ENCODE results near the gene TIMM50.
"Not testable (repeated sequence)": the region's sequence is repeated elsewhere in the genome, so short reads cannot be mapped to it uniquely, and the experiment has no call there.

TIMM50 gene

DNA sequence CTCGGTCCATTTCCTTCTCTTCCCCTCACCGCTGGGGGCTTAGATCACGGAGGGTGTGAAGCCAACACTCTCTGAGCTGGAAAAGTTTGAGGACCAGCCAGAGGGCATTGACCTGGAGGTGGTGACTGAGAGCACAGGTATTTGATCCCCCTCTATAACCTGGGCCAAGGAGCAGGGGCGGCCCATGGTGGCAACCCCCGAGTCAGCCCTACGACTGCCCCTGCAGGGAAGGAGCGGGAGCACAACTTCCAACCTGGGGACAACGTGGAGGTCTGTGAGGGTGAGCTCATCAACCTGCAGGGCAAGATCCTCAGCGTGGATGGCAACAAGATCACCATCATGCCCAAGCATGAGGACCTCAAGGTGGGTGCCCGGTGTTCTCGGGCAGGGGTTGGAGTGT, 11.6 kb upstream of the TIMM50 start:
- FAIRE-seq: no peak

DNA sequence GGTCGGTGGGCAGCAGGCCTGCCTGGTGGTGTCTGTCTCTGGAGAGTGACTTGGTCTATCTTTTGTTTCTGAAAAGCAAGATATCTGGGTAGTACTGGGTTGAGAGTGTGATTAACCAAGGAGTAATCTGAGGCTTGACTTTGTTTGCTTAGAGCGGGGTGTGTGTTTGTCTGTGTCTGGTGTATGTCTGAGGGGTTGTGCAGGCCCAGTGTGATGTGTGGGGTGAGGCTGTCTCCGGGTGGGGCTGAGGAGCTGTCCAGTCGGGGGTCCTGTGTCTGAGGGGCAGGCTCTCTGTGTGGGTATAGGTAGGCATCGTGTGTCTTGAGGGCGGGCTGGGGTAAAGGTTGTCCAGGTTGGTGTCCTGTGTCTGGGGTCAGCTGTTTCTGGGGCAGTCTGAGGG, 11.1 kb upstream of the TIMM50 start:
- no peak for FAIRE-seq
- no peak for DNase-seq (ENCODE audit: low spot score)

More for the DNA sequence above, 11.6 kb upstream of the TIMM50 start:
- DNase-seq (ENCODE audit: low spot score): no peak

DNA sequence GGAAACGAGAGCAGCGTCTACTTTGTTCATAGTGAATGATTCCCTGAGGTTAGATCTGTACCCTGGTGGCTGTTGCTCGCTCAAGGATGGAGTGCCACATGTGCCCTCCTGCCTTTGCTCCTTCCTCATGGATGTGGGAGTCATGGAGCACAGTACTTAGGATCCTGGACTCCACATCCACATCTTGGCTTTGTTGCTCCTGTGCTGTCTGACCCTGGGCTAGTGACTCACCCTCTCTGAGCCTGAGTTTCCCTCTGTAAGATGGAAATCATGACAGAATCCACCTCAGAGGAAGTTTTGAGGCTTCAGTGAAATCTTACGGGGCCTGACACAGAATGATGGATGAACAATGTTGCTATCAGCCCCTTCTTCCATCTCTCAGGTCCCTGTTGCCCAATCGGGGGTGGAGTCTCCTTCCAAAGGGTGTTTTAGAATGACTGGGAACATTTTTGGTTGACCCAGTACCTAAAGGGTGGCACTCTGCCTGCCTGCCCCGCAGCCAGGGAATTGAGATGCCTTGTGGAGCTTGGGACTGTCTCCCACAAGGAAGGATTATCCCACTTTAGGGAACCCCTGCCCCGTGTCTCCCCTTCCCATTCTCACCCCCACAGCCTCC, 9.8 kb upstream of the TIMM50 start:
- DNase-seq (ENCODE audit: low spot score) (no peak), FAIRE-seq (no peak)

DNA sequence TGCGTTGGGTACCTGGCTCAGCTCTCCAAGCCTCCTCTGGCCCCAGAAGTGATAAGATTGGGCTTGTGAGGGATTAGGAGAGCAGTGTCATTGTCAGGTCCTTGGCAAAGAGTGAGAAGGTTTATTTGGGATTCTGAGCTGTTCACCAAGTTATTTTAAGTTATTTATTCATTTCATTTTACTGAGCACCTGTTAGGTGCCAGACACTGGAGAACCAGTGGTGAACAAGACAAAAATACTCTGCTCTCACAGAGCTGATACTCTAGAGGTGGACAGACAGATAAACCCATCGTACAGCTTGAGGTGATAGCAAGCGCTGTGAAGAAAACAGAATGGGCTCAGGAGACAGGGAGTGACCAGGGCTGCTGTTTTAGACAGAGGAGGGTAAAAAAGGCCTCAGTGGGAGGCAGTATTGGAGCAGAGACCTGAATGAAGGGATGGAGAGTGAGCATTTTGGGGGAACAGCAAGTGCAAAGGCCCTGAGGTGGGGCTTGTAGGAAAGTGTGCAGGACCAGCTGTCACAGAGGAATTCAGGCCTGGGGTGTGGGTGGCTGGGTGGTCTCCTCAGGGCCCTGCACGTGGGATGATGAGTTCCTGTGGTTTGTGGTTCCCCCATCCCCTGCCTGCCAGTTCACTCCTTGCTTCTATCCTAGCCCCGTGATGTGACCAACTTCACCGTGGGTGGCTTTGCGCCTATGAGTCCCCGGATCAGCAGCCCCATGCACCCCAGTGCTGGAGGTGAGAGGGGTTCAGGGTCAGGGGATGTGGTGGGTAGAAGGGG, 8.7 kb upstream of the TIMM50 start:
- DNase-seq (ENCODE audit: low spot score) (no peak), FAIRE-seq (no peak)

DNA sequence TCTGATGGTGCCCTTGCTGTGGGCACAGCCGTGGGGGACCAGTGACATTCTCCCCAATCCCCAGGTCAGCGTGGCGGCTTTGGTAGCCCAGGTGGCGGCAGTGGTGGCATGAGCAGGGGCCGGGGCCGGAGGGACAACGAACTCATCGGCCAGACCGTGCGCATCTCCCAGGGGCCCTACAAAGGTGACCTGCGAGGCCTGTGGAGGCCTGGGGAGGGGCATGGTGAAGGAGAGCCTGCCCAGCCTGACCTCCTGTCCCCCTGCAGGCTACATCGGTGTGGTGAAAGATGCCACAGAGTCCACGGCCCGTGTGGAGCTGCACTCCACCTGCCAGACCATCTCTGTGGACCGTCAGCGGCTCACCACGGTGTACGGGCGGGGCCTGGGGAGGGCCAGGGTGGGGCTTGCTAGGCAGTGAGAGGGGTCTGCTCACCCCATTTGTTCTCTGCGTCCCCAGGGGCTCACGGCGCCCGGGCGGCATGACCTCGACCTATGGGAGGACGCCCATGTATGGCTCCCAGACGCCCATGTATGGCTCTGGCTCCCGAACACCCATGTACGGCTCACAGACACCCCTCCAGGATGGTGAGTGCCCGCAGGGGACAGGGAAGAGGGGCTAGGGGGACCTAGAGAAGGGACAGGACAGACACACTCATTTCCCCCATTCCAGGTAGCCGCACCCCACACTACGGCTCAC, 7.7 kb upstream of the TIMM50 start:
- no peak for DNase-seq (ENCODE audit: low spot score)
- FAIRE-seq: no peak

DNA sequence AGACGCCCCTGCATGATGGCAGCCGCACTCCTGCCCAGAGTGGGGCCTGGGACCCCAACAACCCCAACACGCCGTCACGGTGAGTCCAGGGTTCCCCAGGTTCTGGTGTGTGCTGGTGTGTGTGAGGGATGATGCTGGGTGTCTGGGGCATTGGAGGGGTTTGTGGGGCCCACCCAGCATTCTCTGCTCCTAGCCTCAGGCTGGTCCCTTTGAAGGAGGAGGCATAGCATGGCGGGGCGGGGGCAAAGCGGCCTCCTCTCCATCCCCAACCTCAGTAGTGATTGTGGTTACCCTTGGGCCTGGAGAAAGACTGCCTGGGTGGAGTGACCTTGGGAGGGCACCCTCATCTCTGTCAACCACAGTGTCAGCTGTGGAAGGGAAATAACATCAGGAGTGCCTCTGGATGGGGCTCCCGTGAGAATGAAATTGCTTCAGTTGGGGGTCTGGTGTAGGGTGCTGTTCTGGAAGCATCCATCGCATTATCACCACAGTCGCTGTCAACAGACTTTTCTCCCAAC, 7.1 kb upstream of the TIMM50 start:
- no peak for DNase-seq (ENCODE audit: low spot score)
- no peak for FAIRE-seq

DNA sequence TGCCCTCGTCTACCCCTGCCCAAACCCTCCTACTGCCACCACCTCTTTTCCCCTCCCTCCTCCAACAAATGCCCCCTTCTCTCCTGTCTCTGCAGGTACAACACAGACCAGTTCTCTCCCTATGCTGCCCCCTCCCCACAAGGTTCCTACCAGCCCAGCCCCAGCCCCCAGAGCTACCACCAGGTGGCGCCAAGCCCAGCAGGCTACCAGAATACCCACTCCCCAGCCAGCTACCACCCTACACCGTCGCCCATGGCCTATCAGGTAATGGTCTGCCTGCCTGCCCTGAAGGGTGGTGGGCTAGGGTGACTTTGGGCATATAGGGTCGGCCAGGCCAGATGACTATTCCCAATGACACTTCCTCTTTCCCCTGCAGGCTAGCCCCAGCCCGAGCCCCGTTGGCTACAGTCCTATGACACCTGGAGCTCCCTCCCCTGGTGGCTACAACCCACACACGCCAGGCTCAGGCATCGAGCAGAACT, 6.5 kb upstream of the TIMM50 start:
- FAIRE-seq (no peak), DNase-seq (ENCODE audit: low spot score) (no peak)

DNA sequence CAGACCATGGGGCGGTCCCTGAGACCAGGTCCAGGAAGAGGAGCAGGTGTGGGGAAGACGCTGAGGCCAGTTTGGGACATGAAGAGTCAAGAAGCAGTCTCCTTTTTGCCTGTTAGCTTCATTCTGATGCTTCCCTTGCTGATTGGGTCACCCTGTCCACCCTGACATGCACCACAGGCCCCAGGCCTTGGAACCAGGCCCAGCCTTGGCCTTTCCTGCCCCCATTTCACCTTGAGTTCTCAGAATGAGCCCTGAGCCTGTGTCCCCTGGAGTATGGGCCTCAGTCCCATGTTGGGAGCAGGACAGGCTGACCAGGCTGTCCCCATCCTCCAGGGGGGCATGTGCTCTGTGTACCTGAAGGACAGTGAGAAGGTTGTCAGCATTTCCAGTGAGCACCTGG, 4.9 kb upstream of the TIMM50 start:
- no peak for FAIRE-seq
- no peak for DNase-seq (ENCODE audit: low spot score)

DNA sequence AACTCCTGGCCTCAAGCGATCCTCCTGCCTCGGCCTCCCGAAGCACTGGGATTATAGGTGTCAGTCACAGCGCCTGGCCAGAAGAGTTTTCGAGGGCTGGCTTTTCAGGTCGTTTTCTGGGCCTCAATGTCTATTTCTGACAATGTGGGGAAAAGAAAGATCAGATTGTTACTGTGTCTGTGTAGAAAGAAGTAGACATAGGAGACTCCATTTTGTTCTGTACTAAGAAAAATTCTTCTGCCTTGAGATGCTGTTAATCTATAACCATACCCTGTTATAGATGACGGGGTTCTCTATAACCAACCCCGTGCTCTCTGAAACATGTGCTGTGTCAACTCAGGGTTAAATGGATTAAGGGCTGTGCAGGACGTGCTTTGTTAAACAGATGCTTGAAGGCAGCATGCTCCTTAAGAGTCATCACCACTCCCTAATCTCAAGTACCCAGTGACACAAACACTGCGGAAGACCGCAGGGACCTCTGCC, 1.3 kb upstream of the TIMM50 start:
- not testable (repeated sequence) for DNase-seq (ENCODE audit: low spot score); FAIRE-seq

DNA sequence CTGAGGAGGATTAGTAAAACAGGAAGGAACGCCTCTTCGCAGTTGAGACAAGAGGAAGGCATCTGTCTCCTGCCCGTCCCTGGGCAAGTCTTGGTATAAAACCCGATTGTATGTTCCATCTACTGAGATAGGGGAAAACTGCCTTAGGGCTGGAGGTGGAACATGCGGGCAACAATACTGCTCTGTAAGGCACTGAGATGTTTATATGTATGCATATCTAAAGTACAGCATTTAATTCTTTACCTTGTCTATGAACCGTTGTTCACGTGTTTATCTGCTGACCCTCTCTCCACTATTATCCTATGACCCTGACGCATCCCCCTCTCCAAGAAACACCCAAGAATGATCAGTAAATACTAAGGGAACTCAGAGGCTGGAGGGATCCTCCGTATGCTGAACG, 722 bp upstream of the TIMM50 start:
- FAIRE-seq (no peak), DNase-seq (ENCODE audit: low spot score) (no peak)

DNA sequence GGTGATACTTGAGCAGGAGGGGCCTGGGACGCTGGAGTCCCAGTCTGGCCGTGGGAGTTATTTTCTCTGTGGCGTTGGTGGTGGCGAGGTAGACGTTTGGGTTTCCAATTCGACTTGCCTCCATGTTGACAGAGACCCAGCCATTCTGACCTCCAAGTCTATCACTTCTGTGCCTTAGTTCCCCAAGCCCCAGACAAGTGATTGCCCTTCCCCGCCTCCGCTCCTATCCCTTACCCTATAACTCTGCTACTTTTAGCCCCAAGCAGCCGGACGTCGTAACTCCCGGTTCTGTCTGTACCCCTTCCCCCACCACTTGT, 549 bp downstream of the TIMM50 start:
- DNase-seq (ENCODE audit: low spot score) (no peak), FAIRE-seq (no peak)

DNA sequence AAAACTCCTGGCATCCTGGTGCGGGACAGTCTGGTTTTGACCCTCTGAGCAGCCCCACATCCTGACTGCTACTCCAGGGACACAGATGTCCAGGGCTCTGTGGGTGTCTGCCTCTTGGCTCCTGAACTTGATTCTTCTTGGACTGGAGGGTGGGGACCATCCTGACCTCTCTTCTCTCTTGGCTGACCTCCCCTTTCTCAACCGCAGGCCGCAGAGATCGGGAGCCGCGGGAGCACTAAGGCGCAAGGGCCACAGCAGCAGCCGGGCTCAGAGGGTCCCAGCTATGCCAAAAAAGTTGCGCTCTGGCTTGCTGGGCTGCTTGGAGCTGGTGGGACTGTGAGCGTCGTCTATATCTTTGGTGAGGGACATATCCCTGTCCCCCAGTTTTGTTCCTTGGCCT, 1.0 kb downstream of the TIMM50 start:
- FAIRE-seq (no peak), DNase-seq (ENCODE audit: low spot score) (no peak)

DNA sequence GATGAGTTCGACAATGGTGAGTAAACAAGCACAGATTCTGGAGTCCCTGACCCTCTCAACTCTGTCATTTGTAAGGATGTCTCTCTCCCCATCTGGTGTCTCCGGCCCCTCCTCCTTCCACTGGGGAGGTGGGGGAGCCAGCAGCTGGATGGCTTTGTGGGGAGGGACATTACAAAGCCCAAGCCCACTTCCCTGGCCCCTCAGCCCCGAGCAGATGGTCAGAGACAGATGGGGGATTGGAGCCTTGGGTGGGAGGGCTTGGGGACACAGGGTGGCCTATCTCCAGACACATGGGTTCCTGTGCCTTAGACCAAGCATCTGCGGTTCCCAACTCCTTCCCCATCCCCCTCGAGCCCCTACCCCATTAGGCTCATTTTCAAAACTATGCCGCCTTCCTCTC, 2.5 kb downstream of the TIMM50 start:
- no peak for FAIRE-seq

DNA sequence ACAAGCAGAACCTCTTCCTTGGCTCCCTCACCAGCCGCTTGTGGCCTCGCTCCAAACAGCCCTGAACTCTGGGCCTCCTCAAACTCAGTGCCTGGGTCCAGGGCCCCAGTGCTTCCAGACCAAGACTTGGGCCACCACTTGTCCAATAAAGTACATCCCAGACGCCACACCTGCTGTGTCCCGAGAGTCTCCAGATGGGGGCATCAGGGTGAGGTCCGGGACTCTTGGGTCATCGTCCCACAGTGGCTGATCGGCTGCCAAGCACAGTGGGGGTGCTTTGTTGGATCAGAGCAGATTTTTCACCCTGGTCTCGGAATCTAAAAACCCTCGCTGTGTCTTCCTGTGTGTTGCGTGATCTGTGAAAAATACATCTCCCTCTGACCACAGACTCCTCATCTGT, 9.1 kb downstream of the TIMM50 start:
- FAIRE-seq: no peak
- no peak for DNase-seq (ENCODE audit: low spot score)

More for the DNA sequence above, 2.5 kb downstream of the TIMM50 start:
- DNase-seq (ENCODE audit: low spot score): no peak

DNA sequence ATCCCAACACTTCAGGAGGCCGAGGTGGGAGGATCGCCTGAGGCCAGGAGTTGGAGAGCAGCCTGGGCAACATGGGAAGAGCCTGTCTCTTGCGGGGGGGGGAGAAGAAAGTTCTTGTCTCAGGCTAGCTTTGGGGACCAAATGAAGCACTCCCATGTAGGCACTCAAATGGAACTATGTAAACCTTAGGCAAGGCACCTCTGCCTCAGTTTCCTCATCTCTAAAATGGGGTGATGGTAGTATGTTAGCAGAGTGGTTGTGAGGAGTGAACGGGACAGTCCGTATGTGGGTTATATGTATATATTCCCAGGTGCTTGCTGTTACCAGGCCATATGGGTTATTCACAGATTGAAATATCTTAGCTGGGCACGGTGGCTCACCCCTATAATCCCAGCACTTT, 11.6 kb downstream of the TIMM50 start:
- FAIRE-seq (no peak), DNase-seq (ENCODE audit: low spot score) (no peak)

DNA sequence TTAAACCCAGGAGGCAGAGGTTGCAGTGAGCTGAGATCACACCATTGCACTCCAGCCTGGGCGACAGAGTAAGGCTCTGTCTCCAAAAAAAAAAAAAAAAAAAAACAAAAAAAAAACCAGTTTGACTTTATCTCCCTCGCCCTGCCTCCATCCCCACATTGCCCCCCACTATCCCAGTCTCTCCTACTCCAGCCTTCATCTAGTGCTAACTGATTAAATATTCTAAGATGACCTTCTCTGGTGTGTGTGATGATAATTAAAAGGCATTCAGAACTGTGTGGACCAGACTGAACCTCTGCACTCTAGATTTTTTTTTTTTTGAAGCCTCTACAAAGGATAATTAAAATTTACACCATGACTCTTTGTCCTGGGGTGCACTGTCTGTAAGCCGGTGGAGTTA, 12.2 kb downstream of the TIMM50 start:
- DNase-seq (ENCODE audit: low spot score) (no peak), FAIRE-seq (no peak)

DNA sequence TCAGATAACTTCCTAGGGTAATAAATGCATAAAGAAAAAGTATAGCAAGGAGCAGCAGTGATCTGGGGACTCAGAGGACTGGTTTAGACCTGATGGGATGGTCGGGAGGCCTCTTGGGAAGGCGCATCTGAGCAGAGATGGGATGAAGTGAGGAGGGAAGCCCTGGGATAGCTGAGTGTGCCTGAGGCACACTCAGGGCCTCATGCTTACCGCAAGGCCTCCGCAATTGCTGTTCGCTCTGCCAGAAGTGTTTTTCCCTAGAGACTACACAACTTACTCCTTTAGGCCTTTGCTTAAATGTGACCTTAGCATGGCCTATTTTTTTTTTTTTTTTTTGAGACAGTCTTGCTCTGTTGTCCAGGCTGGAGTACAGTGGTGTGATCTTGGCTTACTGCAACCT, 14.0 kb downstream of the TIMM50 start:
- DNase-seq (ENCODE audit: low spot score) (no peak), FAIRE-seq (no peak)

DNA sequence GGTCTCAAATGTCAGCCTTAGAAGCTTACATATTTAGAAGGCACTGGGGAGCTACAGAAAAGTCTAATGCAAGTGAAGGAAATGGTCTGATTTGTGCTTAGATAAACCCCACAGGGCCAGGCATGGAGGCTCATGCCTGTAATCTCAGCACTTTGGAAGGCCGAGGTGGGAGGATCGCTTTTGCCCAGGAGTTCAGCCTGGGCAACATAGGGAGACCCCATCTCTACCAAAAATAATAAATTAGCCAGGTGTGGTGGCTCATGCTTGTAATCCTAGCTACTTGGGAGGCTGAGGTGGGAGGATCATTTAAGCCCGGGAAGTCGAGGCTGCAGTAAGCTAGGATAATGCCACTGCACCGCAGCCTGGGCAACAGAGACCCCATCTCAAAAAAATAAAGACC, 15.4 kb downstream of the TIMM50 start:
- DNase-seq (ENCODE audit: low spot score): no peak
- no peak for FAIRE-seq

DNA sequence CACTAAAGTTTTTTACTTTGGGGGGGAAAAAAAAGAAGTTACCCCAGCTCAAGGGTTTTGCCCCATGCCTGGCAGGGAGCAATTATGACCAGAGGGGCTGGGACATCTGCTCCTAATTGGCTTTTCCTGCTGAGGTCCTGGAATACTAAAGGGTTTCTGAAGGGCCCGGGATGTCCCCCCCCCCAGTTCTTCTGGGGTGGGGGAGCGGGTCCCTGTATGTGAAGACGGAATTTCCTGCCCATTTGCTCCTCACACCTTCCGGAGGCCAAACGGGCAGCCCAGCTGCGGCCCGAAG, 17.0 kb downstream of the TIMM50 start:
- DNase-seq (ENCODE audit: low spot score) (no peak), FAIRE-seq (no peak)

DNA sequence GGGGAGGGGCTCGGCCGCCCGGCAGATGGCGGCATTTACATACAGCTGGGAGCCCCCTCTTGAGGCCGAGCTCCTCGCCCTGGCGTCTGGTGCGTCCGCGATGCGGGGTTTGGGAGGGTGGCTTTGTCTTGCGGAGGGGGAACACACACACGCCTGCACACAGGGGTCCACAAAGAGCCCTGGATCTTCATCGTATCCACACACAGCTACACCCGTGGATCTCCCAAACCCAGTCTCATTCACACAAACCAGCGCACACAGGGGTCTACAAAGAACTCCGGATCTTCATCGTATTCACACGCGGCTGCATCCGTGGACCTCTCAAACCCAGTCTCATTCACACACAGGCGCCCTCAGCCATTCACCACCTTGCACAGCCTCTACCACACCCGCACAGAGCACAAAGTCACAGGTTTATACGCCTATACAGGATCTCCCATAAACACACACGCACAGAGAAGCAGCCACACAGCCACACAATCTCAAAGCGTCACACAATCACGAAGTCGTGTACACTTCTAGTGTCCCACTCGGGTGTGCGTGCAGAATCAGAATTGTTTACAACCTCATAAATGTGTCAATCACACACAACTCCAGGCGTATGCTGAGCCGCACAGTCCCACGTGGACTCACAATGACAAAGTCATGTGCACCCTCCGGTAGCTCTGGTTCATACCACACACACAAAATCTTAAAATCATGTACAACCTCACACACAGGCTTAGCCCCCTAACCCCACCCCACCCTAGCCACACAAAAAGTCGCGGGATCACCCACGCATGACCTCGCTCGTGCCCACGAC, 17.6 kb downstream of the TIMM50 start:
- DNase-seq (ENCODE audit: low spot score): no peak
- FAIRE-seq: no peak

DNA sequence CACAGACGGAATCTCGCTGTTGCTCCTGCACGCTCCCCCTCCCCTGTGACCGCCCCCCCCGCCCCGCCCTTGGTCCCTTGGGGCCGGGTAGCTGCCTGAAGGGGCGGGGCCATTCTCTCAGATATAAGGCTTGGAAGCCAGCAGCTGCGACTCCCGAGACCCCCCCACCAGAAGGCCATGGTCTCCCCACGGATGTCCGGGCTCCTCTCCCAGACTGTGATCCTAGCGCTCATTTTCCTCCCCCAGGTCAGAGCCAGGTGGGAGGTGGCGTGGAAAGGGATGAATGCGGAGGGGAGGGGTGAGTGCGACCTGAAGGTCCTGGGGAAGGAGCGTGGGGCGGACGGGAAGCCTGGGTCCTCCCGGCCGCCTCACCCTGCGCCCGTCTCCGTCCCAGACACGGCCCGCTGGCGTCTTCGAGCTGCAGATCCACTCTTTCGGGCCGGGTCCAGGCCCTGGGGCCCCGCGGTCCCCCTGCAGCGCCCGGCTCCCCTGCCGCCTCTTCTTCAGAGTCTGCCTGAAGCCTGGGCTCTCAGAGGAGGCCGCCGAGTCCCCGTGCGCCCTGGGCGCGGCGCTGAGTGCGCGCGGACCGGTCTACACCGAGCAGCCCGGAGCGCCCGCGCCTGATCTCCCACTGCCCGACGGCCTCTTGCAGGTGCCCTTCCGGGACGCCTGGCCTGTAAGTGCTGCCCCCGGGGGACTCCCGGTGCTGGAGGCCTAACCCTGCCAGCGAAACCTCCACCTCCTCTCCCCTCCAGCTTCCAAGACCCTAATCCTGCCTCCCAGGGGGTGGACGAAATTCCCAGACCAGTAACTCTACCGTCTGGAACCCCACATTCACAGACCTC, 18.4 kb downstream of the TIMM50 start, which contains the start of gene DLL3:
Gene DLL3 (plus strand): TSS at position 150 of the 845 bp plus-strand sequence. CDS start 28 bp downstream, at position 178.
- no peak for DNase-seq (ENCODE audit: low spot score)
- FAIRE-seq: no peak
